H1 (cell line): ENCODE measurements around the gene TCF7L1.

ENCODE experiments used
- POLR2AphosphoS5 ChIP-seq: IDR thresholded peaks from 2 replicates; pipeline ENCODE4 v1.6.1; 2011; ENCODE audit warnings: low read depth, low read length
- RFX5 ChIP-seq: IDR thresholded peaks from 2 replicates; pipeline ENCODE4 v1.6.1; 2011; ENCODE audit warnings: low read depth, low read length, improper control_type of control experiment, borderline replicate concordance
- TBP ChIP-seq: IDR thresholded peaks from 2 replicates; pipeline ENCODE4 v1.6.1; 2011; ENCODE audit warnings: low read depth, low read length, improper control_type of control experiment
- TEAD4 ChIP-seq: IDR thresholded peaks from 2 replicates; pipeline ENCODE4 v1.6.1; 2012; ENCODE audit warnings: low read depth, low read length, inconsistent platforms, mixed read lengths
- TF ChIP-seq, protein P1 (sequence below), 3 experiments: IDR thresholded peaks; 1 replicate in 2 of 3; 2 replicates in 1 of 3; pipeline versions ENCODE4 v1.5.1 to v1.6.1; 2011; ENCODE audit warnings: low read length in 3 of 3, mild to moderate bottlenecking in 3 of 3, inconsistent platforms in 2 of 3, low read depth in 1 of 3, moderate library complexity in 1 of 3; ENCODE audit not compliant: insufficient read depth in 1 of 3; ENCODE audit errors: control extremely low read depth in 1 of 3

DNA sequence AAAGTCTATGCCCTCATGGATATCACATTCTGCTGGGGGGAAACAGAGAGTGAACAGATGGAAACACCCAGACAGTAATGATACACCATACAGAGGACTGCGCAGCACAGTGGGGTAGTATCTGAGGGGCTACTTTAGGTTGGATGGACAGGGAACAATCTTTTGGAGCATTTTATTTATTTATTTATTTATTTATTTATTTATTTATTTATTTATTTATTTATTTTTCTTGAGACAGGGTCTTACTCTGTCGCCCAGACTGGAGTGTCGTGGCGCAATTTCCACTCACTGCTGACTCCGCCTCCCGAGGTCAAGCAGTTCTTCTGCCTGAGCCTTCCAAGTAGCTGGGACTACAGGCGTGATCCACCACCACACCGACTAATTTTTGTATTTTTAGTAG is 105.4 kb downstream of the TCF7L1 start:
- TF ChIP-seq TBP (no peak), TEAD4 (no peak), POLR2AphosphoS5 (no peak), RFX5 (no peak)
- TF ChIP-seq, protein P1, sequence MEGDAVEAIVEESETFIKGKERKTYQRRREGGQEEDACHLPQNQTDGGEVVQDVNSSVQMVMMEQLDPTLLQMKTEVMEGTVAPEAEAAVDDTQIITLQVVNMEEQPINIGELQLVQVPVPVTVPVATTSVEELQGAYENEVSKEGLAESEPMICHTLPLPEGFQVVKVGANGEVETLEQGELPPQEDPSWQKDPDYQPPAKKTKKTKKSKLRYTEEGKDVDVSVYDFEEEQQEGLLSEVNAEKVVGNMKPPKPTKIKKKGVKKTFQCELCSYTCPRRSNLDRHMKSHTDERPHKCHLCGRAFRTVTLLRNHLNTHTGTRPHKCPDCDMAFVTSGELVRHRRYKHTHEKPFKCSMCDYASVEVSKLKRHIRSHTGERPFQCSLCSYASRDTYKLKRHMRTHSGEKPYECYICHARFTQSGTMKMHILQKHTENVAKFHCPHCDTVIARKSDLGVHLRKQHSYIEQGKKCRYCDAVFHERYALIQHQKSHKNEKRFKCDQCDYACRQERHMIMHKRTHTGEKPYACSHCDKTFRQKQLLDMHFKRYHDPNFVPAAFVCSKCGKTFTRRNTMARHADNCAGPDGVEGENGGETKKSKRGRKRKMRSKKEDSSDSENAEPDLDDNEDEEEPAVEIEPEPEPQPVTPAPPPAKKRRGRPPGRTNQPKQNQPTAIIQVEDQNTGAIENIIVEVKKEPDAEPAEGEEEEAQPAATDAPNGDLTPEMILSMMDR (IDR thresholded peaks at IDR 0.05; ENCODE audit: control extremely low read depth in 1 of 3, insufficient read depth in 1 of 3, low read depth in 1 of 3, low read length in 3 of 3) = no peak
